NAMALWA (cell line): ENCODE measurements around the gene ZSCAN26.
"Not testable (repeated sequence)": the region's sequence is repeated elsewhere in the genome, so short reads cannot be mapped to it uniquely, and the experiment has no call there.

ENCODE experiments used
- DNase-seq: peaks from one replicate; pipeline ENCODE4 v3.0.0-alpha.2; 2015; ENCODE audit warnings: low spot score

The ZSCAN26 gene

DNA sequence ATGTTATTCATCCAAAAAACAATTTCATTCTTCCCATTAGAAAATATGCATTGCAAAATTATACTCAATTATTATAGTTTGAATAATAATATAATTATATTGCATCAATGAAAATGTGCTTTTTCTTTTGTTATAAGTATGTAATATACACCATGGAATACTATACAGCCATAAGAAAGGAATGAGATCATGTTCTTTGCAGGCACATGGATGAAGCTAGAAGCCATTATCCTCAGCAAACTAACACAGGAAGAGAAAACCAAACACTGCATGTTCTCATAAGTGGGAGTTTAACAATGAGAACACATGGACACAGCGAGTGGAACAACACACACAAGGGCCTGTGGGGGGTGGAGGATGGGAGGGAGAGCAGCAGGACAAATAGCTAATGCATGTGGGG, 9.9 kb upstream of the ZSCAN26 start:
- DNase-seq = no peak

GRCh38 chr6:28258877-28259777, 7.8 kb upstream of the ZSCAN26 start, which contains the start of gene NKAPL:
Gene NKAPL (plus strand): TSS chr6:28259297. CDS start chr6:28259372, 75 bp downstream.
- DNase-seq = no peak

DNA sequence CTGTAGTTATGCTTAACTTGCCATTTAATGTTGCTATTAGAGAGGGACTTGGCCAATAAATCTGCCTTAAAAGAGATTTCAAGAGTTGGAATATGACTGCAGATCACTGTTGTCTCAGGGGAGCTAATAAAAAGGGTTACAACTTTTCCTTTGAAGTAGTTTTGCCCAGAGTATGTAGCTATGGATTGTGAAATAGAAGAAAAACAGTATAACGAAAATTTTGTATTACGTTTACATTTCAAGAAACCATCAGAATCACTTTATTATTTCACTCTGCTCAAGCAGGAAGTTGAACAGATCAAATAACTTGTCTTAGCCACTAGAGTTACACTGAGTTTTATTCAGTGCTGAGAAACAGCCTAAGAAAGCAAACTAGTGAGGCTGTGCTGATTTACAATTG, 3.0 kb upstream of the ZSCAN26 start:
- no peak for DNase-seq

GRCh38 chr6:28264834-28265401, 2.0 kb upstream of the ZSCAN26 start:
- no peak for DNase-seq

GRCh38 chr6:28266563-28266961, 381 bp upstream of the ZSCAN26 start:
- DNase-seq = no peak

DNA sequence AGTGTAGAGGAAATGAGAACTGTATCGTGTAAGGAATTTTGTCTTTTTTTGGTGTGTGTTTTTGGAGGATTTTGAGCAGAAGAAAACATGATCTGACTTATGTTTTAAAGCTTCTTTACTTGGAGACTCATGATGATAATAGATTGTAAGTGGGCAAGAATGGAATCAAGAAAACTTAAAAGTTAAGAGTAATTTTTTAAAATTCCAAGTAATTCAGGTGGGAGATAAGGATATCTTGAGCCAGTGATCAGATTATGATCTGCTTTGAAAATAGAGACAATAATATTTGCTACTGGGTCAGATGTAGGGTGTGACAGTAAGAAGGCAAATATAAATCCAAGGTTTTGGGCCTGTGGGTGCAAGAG, 734 bp downstream of the ZSCAN26 start:
- no peak for DNase-seq

- no peak for DNase-seq
Measured at GRCh38 chr6:28269492-28269891, 2.5 kb downstream of the ZSCAN26 start.

DNA sequence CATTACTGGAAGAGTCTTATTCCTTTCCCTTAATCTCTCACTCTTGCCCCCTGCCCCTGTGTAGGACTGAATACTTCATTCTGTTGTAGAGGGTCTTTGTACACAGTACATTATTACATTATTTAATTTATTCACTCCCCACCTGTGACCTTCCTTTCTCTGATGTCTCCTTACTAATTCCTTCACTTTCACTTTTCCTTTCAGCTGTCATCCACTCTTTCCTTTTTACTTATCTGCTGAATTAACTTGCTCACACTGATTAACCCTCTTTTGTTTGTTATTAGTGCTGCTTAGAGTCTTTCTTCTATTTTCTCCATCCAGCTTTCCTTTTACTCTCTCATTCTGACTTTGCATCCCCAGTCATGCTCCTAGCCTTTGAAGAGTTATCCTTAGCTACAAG, 7.9 kb downstream of the ZSCAN26 start:
- DNase-seq = no peak

- no peak for DNase-seq
Measured at GRCh38 chr6:28277746-28278145, 10.8 kb downstream of the ZSCAN26 start.

DNA sequence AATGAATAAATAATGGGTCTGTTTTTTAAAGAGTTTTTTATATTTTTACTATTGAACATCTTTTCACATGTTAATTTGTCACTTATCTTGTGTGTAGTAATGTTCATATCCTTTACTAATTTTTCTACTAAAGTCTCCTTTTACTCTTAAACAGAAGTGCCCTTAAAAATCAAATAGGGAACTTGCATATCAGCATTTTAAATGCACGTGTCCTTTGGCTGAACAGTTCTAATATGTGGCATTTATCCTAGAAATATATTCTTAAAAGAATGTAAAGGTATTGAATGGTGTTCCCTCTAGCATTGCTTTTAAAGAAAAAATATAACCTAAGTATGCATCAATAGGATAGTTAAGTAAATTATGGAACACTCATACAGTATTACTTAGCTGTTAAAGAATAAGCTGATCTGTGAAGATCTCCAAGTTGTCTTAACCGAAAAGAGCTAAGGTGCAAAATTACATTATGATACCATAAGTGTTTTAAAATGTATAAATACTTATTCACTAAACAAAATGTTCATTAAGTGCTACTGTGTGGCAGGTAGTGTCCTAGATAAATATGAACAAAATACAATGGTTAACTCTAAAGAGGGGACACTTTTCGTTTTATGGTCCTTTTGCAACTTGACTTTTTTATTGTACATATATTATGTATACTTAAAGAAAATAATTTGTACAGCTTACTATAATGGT, 13.8 kb downstream of the ZSCAN26 start:
- DNase-seq = no peak

- DNase-seq = peak; percentile 73
Measured at GRCh38 chr6:28281288-28282064, 14.5 kb downstream of the ZSCAN26 start, which contains the start of gene PGBD1. Gene PGBD1 (plus strand): TSS chr6:28281572. CDS start chr6:28283814, 2,242 bp downstream.

- no peak for DNase-seq
Measured at GRCh38 chr6:28282926-28283325, 16.0 kb downstream of the ZSCAN26 start.

- DNase-seq = no peak
Measured at GRCh38 chr6:28291573-28291972, 24.6 kb downstream of the ZSCAN26 start.

DNA sequence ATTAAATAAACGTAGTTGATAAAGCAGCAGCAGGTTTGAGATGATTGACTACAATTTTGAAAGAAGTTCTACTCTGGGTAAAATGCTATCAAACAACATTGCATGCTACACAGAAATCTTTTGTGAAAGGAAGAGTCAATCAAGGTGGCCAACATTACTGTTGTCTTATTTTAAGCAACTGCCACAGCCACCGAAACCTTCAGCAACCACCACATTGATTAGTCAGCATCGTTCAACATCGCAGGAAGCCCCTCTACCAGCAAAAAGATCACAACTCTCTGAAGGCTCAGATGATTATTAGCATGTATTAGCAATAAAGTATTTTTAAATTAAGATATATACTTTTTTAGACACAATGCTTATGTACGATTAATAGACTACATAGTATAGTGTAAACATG, 28.4 kb downstream of the ZSCAN26 start:
- no peak for DNase-seq

DNA sequence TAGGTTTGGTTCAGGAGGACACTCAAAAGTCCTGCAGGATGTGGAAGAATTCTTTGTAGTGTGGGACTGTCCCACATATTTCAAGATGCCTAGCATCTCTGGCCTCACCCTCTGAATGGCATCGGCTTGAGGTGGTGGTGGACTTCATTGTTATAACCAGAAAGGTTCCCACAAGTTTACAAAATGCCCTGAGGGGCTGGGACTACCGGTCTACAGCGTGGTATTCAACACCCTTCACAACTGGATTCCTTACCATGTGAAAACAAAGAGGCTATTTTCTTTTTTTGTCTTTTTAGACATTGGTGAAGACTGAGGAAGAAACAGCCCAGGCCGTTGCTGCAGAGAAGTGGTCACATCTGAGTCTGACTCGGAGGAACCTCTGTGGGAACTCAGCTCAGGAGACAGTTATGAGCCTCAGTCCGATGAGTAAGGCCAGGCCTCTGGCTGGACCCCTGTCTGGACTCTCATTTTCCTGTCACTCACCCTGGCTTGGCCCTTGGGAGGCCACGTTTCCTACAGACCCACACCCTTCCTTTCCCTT, 29.6 kb downstream of the ZSCAN26 start:
- DNase-seq = no peak

DNA sequence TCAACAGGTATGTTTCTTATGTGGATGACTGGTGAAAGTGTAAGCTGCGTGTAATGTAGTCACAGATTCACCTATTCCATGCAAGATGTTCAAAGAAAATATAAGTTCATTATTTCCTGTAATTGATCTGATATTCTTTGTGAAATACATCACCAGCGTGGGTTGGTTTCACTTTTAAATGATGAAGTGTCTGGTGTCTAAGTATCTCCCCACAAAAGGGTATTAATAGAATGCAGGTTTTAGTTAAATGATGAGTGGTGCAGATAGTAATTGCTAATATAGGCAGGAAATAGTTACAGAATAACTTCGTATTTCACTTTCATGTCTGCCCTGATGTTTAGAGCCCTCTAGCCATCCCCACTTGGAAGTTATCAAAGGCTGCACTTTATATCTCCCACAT, 36.6 kb downstream of the ZSCAN26 start:
- no peak for DNase-seq

DNA sequence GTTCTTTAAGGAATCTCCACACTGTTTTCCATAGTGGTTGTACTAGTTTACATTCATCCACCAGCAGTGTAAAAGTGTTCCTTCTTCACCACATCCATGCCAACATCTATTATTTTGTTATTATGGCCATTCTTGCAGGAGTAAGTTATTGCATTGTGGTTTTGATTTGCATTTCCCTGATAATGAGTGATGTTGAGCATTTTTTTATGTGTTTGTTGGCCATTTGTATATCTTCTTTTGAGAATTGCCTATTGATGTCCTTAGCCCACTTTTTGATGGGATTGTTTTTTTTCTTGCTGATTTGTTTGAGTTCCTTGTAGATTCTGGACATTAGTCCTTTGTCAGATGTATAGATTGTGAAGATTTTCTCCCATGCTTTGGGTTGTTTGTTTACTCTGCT, 39.4 kb downstream of the ZSCAN26 start:
- not testable (repeated sequence) for DNase-seq

DNA sequence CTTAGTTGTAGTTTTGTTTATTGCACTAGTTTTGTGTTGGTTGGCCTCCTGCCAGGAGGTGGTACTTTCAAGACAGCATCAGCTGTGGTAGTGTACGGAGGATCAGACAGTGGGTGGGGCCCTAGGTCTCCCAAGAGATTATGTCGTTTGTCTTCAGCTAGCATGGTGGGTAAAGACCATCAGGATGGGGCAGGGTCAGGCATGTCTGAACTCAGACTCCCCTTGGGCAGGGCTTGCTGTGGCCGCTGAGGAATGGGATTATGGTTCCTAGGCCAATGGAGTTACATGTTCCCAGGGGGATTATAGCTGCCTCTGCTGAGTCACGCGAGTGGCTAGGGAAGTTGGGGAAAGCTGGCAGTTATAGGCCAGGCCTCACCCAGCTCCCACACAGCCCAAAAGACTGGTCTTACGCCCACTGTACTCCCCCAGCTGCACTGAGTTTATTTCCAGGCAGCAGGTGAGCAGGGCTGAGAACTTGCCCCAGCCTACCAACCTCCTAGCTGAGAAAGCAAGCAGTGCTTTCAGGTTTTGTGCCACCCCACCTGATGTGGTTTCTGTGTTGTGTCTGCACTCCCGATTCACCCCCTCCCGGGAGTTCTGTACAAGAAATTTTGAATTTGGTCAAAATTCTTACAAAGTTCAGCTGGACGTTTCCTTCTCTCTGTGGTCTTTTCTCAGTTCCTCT, 44.3 kb downstream of the ZSCAN26 start:
- peak; percentile 8 for DNase-seq

DNA sequence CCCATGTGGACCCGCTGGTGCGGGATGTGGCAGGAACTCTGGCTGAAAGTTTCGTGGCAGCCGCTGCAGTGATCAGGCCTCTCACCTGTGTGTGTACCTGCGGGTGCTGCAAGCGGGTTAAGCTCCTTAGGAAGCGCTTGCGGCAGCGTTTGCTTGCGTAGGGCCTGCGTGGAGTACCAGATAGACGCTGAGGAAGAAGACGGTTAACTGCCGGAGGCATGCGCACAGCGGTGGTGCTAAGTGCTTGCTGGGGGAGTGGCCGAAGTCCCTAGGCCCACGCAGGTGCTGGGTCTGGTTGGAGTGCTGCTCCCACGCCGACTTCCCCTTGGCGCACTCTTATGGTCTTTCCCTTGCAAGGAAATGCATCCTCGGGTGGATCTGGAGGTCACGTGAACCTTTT, 46.0 kb downstream of the ZSCAN26 start:
- no peak for DNase-seq

DNA sequence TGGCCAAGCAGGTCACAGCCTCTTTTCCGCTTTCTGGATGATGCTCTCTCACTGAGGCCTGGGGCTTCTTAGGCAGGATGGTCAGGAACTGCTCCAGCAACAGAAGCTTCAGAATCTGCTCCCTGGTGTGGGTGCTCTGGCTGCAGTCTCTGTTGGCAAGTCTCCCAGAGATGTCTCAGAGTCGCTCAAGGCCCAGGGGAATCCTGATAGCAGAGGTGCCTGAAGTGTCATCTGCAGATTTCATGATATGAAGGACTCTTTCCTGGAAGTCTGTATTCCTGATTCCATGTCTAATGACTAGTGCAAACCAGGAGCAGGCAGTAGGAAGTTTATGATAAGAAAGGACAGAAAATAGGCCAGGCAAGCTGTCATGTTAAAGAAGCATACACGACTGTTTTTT, 48.7 kb downstream of the ZSCAN26 start:
- DNase-seq = no peak

DNA sequence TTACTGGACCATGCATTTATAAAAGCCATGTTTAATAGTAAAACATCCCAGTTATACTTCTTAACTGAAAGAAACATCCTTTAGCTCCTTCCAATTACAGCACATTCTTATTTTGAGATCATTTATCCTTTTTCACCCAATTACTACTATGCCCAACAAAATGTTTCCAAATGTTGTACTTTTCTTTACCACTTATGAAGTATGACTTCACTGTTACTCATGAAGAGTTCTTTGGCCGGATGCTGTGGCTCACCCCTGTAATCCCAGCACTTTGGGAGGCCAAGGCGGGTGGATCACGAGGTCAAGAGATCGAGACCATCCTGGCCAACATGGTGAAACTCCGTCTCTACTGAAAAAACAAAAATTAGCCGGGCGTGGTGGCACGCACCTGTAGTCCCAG, 50.9 kb downstream of the ZSCAN26 start:
- not testable (repeated sequence) for DNase-seq
